Testis (tissue), 3 donors: ENCODE results near the gene GALNT9. TPM values are rescaled to one million over a fixed set of nuclear protein-coding genes. Genes with fewer than 3 reads are reported as not detected.
"Not testable (repeated sequence)": the region's sequence is repeated elsewhere in the genome, so short reads cannot be mapped to it uniquely, and the experiment has no call there.

Experiments used
- DNase-seq: peaks from one replicate; pipeline ENCODE4 v3.0.0-alpha.2; 2019
- H3K27ac ChIP-seq, 2 donors: fragments of 200-600 bp; sonication (generic); one replicate each; pipeline ENCODE4 v1.5.1; 2019
- H3K27me3 ChIP-seq: fragments of 200-600 bp; sonication (generic); one replicate; pipeline ENCODE4 v1.5.1; 2019
- H3K36me3 ChIP-seq: fragments of 200-600 bp; sonication (generic); one replicate; pipeline ENCODE4 v1.5.1; 2017; ENCODE audit warnings: low read depth; ENCODE audit errors: missing control alignments
- H3K4me1 ChIP-seq: fragments of 200-600 bp; sonication (generic); one replicate; pipeline ENCODE4 v1.5.1; 2019
- H3K4me3 ChIP-seq, 2 donors: fragments of 200-600 bp; sonication (generic); one replicate each; pipeline ENCODE4 v1.5.1; 2017 to 2019
- H3K9me3 ChIP-seq: fragments of 200-600 bp; sonication (generic); one replicate; pipeline ENCODE4 v1.5.1; 2017
- POLR2A ChIP-seq: fragments of 450-650 bp; IDR thresholded peaks from one replicate; pipeline ENCODE4 v1.6.1; 2017; ENCODE audit warnings: antibody characterized with exemption, mild to moderate bottlenecking, moderate library complexity
- WGBS, 2 donors: methylation state at CpG; one replicate each; pipeline ENCODE4 v1.1.5; 2018; 5-methylcytosine and 5-hydroxymethylcytosine counted together
- intact Hi-C: fragments of 100-400 bp; cut with DNase I; formaldehyde crosslinking; loops from one replicate; pipeline ENCODE4 v1.15.1; 2023; ENCODE audit warnings: low total_unique reads
- polyA plus RNA-seq: library from polyadenylated mRNA; stranded (reverse); fragments of 350-450 nt; fragmentation: Illumina TruSeq; extraction: RNeasy Lipid Tissue Mini Kit (QIAGEN cat#74804); gene quantifications from one replicate; pipeline ENCODE4 v1.2.3, GENCODE V29; 2014; ENCODE audit warnings: low read depth, low replicate concordance; ENCODE audit not compliant: insufficient read depth
- total RNA-seq, 2 donors: library from RNA; depleted of rRNA; stranded (reverse); fragments of >200 nt; gene quantifications; one replicate each; pipeline ENCODE4 v1.2.3, GENCODE V29; 2016
- TF ChIP-seq, protein P1 (sequence below), 3 experiments: fragments of 450-650 bp in 2 of 3; fragments of 200-600 bp in 1 of 3; sonication (generic) in 1 of 3; IDR thresholded peaks; one replicate each; pipeline ENCODE4 v1.5.1; 2016 to 2019; ENCODE audit warnings: antibody characterized with exemption in 3 of 3, mild to moderate bottlenecking in 2 of 3, moderate library complexity in 1 of 3

GALNT9 gene
- total and polyA plus RNA-seq, 3 donors from 2014 or later = 1.1 to 1.5 (median 1.3) TPM

DNA sequence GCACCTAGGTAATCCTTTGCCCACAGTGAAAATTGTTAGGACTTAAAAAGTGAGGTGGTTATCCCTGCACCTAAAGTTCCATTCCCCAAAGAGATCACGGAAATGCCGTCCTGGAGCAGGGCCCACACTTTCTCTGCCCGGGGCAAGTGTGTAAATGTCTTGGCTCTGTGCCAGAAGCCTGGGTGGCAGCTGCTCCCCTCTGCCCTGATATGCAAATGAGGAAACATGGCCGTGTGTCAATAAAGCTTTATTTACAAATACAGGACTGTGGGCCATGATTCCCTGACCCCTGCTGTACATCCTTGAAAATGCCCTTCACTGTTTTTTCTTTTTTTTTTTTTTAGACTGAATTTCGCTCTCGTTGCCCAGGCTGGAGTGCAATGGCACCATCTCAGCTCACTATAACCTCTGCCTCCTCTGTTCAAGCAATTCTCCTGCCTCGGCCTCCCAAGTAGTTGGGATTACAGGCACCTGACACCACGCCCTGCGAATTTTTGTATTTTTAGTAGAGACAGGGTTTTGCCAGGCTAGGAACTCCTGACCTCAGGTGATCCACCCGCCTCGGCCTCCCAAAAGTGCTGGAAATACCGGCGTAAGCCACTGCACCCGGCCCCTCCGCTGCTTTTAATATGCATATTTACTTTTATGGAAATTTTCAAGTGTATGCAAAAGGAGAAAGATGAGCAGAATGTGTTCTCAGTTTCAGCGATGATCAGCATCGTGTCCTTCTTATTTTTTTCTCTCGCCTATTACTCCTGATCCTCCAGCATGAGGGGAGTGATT lies 75.5 kb downstream of the GALNT9 start:
- no peaks in the 10 kb centered on the region for H3K27me3 ChIP-seq
- TF ChIP-seq, protein P1, sequence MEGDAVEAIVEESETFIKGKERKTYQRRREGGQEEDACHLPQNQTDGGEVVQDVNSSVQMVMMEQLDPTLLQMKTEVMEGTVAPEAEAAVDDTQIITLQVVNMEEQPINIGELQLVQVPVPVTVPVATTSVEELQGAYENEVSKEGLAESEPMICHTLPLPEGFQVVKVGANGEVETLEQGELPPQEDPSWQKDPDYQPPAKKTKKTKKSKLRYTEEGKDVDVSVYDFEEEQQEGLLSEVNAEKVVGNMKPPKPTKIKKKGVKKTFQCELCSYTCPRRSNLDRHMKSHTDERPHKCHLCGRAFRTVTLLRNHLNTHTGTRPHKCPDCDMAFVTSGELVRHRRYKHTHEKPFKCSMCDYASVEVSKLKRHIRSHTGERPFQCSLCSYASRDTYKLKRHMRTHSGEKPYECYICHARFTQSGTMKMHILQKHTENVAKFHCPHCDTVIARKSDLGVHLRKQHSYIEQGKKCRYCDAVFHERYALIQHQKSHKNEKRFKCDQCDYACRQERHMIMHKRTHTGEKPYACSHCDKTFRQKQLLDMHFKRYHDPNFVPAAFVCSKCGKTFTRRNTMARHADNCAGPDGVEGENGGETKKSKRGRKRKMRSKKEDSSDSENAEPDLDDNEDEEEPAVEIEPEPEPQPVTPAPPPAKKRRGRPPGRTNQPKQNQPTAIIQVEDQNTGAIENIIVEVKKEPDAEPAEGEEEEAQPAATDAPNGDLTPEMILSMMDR (IDR thresholded peaks at IDR 0.05) = no peak
- TF ChIP-seq POLR2A = no peak
- H3K27ac ChIP-seq = no peak overlapping the region
- DNase-seq = no peak
- no peaks in the 10 kb centered on the region for H3K4me1 ChIP-seq
- no peak overlapping the region for H3K4me3 ChIP-seq
- H3K9me3 ChIP-seq = no peaks in the 10 kb centered on the region
- 83 to 88% methylated on average over 18 of the region's 18 CpGs for WGBS, 2 donors
- intact Hi-C loops = no loop called here
- no peaks in the 10 kb centered on the region for H3K36me3 ChIP-seq

DNA sequence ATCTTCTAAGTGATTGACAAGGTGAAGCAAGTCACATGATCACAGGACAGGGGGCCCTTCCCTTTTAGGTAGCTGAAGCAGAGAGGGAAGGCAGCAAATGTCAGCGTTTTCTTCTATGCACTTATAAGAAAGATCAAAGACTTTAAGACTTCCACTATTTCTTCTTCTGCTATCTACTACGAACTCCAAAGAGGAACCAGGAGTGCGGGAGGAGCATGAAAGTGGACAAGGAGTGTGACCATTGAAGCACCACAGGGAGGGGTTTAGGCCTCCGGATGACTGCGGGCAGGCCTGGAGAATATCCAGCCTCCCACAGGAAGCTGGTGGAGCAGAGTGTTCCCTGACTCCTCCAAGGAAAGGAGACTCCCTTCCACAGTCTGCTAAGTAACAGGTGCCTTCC lies 76.4 kb downstream of the GALNT9 start:
- intact Hi-C loops = not testable (repeated sequence)

DNA sequence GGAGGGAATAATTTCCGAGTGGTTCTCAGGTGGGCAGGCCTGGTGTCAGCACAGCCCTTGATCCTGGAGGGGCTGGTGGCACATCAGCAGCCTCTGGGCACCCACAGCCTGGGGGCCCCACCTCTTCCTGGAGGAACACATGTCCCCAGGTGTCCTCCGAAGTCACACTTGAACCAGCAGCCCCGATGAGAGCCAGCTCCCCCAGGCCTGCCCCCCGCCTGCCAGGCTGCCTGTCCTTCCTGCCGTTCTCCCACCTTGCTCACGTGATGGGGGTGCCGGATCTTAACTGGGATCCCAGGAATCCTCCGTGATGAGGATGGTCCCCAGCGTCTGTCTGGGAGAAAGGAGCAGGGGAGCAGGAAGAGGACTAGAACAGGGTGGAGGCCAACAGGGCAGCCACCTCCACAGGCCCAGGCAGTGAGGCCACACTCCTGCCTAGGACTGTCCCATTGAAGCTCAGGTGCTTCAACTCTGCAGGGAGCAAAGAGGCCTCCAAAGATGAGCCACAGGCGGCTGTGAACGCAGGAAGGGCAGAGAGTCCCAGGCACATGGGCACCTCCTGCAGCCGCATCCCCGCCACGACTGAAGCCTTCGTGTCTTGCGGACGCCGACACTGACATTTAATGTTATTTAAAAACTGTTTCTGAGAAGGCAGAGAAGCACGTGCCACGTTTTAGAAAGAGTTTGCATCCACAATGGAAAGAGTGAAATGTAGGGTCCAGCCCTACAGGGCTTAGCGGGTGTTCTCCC lies 77.5 kb downstream of the GALNT9 start:
- no peaks in the 10 kb centered on the region for H3K9me3 ChIP-seq
- TF ChIP-seq POLR2A = no peak
- TF ChIP-seq, protein P1 (IDR thresholded peaks at IDR 0.05) = no peak
- 95 to 96% methylated on average over 18 to 21 of the region's 21 CpGs for WGBS, 2 donors
- H3K36me3 ChIP-seq = no peaks in the 10 kb centered on the region
- H3K27ac ChIP-seq = no peak overlapping the region
- no peaks in the 10 kb centered on the region for H3K27me3 ChIP-seq
- H3K4me3 ChIP-seq = no peak overlapping the region
- no peak for DNase-seq
- intact Hi-C loops = no loop called here
- no peaks in the 10 kb centered on the region for H3K4me1 ChIP-seq

More for the DNA sequence above, 76.4 kb downstream of the GALNT9 start:
- not testable (repeated sequence) for H3K27me3 ChIP-seq, H3K36me3 ChIP-seq, DNase-seq, H3K4me1 ChIP-seq, H3K4me3 ChIP-seq, H3K9me3 ChIP-seq, H3K27ac ChIP-seq
- WGBS, 2 donors = 41 to 46% methylated on average over 5 of the region's 5 CpGs

DNA sequence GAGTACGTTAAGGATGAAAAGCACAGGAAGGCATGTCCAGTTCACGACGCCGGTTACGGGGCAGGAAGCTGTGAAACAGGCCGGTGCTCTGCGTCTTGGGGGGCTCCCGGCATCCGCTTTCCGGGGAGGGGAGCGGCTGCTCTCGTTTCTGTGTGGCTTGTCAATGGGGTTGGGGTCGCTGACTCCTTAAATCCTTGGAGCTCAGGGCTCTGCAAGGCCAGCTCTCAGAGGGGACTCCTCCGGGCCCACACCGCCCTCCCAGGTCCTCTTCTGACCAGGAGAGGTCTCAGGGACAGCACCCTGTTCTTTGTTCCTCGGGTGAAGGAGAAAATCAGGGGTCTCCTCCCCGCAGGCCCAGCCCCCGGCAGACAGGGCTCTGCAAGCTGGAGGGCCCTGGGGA lies 78.1 kb downstream of the GALNT9 start:
- Histone ChIP-seq H3K27ac (no peak overlapping the region), H3K4me1 (no peaks in the 10 kb centered on the region), H3K9me3 (no peaks in the 10 kb centered on the region), H3K4me3 (no peak overlapping the region), H3K36me3 (no peaks in the 10 kb centered on the region), H3K27me3 (no peaks in the 10 kb centered on the region)
- 86 to 93% methylated on average over 14 to 18 of the region's 18 CpGs for WGBS, 2 donors
- no peak for DNase-seq
- intact Hi-C loops = no loop called here
- TF ChIP-seq POLR2A = no peak
- TF ChIP-seq, protein P1 (IDR thresholded peaks at IDR 0.05) = no peak

DNA sequence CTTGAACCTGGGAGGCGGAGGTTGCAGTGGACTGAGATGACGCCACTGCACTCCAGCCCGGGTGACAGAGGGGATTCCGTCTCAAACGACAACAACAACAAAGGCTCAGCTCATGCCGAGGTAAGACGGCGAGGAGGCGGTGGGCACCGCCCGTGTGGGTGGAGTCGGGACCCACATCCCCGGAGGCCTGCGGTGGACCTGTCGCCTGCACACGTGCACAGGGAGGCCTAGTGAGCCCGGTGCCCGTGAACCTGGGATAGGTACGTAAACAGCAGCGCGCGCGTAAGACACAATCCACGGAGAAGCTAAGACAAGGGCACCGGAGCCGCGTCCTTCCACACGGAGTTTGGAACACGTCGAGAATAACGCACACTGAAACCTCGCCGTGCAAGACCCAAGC lies 78.7 kb downstream of the GALNT9 start:
- H3K9me3 ChIP-seq = no peaks in the 10 kb centered on the region
- H3K4me3 ChIP-seq = no peak overlapping the region
- no peaks in the 10 kb centered on the region for H3K36me3 ChIP-seq
- H3K27me3 ChIP-seq = no peaks in the 10 kb centered on the region
- H3K27ac ChIP-seq = no peak overlapping the region
- intact Hi-C loops = no loop called here
- no peak for DNase-seq
- WGBS, 2 donors = 93 to 94% methylated on average over 33 of the region's 33 CpGs
- TF ChIP-seq POLR2A = no peak
- TF ChIP-seq, protein P1 (IDR thresholded peaks at IDR 0.05) = no peak
- H3K4me1 ChIP-seq = no peaks in the 10 kb centered on the region
